ENCODE measurements around the gene MRM2.

Gene MRM2

GRCh38 chr7:2205036-2205780 is 36.8 kb downstream of the MRM2 start:
- no peak for DNase-seq (ENCODE audit: low read depth in 2 of 2, low spot score in 1 of 2)

DNA sequence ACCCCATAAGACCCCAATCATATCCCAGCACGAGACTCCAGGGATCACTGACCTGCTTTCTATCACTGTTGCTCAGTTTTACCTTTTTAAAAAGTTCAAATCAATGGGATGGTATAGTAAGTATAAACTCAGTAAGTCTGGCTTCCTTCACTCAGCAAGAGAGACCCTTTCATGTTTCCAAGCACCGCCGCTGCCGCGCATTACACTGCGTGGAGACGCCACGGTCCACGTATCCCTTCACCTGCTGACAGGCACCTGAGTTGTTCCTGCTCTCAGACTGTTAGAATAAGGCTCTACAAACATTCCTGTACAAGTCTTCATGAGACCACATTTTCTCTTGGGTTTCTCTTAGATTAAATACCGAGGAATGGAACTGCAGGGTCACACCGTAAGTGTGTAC is 37.6 kb downstream of the MRM2 start:
- no peak for DNase-seq (ENCODE audit: low read depth in 2 of 2, low spot score in 1 of 2)

DNA sequence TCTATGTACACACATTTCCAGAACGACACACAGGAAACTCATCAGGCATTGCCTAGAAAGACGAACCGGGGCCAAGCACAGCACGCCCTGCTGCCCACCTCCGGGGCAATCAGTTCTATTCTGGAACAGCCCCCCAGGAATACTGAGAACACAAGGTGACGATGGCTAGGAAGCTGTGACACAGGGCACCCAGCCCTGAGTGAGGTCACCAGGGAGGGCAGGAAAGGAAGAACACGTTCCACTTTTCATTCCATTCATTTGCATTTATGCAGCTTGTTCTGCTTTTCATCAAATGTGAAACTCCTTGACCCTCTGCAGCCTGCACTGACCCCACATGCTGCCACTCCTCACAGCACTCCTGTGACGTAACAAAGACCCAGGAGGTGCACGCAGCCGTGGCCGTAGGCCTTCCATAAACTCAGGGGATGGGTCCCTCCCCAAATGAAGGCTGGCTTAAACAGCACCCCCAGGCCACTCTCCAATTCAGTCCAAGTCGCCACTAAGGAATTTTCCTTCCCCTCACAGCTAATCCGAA is 38.2 kb downstream of the MRM2 start:
- no peak for DNase-seq (ENCODE audit: low read depth in 2 of 2, low spot score in 1 of 2)

DNA sequence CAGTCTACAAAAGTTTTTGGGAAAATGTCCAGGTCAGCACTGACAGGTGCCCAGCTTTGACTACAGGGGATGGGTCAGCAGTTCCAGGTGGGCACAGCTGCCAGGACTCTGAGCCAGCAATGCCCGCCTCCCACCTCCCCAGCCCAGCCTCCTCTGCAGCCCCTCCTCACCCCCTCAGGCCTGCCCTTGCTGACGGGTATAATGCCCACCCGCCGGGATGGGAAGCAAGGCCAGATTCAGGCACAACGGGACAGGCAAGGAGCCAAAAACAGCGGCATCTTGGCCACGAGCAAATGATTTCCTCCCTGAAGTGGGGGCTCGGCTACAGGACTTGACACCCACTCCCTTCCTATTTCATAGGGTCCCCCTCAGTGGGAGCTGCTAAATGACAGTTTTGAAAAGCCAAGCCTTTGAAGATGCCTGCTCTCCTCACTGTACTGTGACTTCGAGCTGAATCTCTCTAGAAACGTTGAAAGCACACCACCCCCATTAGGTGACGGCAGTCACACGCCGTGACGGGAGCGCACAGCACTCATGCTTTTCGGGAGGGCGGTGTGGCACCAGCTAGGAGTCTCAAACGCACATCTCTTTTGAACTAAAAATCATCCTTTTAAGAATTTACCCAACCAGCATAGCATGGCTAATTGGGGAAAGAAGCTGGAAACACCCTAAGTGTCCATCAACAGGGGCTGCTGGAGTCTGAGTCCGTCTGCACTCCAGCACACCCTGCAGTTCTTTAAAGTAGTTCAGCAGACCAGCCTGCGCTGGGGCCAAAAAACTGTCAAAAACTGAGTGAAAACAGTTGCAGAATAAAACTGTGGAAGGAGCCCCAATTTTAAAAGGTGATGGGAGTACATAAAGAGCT is 38.9 kb downstream of the MRM2 start:
- DNase-seq (ENCODE audit: low read depth in 2 of 2, low spot score in 1 of 2) = no peak

- DNase-seq (ENCODE audit: low read depth in 2 of 2, low spot score in 1 of 2) = no peak
These were observed 39.6 kb downstream of the MRM2 start for GRCh38 chr7:2202361-2202761.

- DNase-seq (ENCODE audit: low read depth in 2 of 2, low spot score in 1 of 2) = no peak
These were observed 40.2 kb downstream of the MRM2 start for GRCh38 chr7:2201686-2202360.

GRCh38 chr7:2201128-2201527 is 40.9 kb downstream of the MRM2 start:
- no peak for DNase-seq (ENCODE audit: low read depth in 2 of 2, low spot score in 1 of 2)

DNA sequence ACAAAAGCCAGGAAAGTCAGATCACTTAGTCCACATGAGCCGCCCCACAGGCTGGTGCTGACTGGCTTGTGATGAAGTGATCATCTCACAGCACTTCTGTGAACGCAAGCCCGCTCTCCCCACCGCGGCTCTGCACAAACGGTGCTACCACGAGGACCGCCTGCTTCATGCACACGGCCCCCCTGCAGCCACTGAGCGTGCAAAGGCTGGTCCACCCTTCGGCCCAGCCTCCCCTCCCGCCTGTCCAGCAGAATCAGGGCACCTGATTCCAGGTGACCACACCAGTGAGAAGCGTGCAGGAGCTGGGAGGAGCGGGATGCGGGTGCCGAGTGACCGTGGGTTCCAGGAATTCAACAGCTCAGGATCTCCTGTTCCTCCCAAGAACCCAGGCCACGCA is 41.4 kb downstream of the MRM2 start:
- no peak for DNase-seq (ENCODE audit: low read depth in 2 of 2, low spot score in 1 of 2)

DNA sequence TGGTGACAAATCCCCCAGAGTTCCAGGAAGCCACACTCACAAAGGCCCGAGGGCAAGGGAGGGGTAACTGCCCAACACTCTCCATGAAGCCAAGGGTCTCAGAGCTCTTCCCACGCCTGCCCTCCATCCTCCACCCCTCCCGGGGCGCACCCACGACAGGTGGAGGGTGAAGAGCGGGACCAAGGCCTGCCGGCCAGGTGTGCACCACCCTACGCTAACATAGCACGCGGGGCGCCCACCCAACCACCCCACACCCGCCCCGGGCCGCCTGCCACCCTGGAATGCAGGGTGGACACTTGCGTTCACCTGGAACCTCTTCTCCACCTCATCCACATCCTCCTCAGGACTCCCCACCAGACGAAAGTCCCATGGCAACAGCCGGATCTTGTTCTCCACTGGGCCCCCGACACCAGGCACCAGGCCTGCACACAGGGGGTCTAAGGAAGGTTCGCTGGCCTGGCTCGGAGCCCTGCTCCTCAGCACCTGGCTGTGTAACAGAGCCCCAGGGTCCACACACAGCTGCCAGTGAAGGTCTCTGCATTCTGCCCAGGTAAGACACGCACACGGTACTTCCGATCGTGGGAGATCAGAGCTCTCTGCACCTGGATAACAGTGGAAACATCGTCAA is 41.9 kb downstream of the MRM2 start:
- DNase-seq (ENCODE audit: low read depth in 2 of 2, low spot score in 1 of 2) = no peak

DNA sequence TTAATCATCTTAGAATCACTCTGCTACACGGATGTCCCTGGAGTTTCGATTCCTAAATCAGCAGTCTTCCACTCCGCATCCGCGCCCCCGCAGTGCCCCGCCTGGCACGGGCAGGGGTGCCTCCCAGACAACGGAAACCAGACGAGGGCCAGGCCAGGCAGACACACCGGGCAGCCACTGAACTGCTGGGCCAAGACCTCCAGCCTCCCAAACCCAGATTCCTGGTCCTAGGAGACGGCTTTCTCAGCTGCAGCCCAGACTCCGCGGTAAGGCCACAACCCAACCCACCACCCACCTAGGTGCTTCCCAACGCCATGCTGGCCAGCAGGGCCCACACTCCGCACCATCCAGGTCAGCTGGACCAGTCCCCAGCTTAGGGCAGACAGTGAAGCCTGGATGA is 42.5 kb downstream of the MRM2 start:
- no peak for DNase-seq (ENCODE audit: low read depth in 2 of 2, low spot score in 1 of 2)

- DNase-seq (ENCODE audit: low read depth in 2 of 2, low spot score in 1 of 2) = no peak
These were observed 43.2 kb downstream of the MRM2 start for GRCh38 chr7:2198760-2199159.

DNA sequence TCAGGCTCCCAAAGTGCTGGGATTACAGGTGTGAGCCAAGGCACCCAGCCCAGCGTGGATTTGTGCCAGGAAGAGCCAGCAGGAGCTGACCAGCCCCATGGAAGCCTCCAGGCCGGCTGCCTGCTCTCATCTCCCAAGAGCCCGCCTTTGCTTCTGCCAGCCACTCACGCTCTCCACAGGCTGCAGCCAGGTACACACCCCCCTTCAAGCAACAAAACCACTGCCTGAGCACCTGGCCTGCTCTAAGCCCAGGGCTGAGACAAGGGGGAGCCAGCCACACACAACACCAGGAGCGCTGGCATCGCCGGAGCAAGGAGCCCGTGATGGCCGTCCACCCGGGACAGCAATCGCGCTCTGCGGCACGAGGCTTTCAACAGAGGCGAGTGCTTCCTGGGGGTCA is 43.8 kb downstream of the MRM2 start:
- no peak for DNase-seq (ENCODE audit: low read depth in 2 of 2, low spot score in 1 of 2)

DNA sequence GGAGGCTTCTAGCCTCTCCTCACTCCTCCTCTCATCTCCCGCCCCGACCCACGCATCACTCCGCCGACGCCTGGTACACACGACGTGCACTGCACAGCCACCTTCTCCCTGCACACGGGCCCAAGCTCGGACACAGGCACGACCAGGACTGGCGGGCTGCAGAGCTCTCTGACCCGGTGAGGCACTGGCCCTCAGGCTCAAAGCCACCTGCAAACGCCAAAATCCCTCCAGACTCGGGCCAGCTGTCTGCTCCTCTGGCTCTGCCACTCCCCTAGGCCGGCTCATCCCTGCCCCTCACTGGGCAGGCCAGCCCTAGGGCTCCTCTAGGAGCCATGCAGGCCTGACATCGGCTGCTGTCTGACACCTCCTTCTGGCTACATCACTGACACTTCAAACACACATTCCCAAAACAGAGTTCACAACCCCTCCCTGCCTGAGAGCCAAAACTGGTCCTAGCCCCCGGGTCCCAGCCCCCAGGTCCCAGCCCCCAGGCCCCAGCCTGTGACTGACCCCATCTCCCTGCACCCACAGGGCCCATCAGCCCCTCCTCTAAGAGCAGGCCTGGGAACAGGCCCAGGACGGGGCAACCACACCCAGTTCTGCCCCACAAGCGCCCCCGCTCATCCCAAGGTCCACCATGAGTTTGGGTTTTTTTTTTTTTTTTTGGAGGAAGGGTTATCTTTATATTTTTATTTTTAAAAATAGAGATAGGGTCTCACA is 44.4 kb downstream of the MRM2 start:
- no peak for DNase-seq (ENCODE audit: low read depth in 2 of 2, low spot score in 1 of 2)

GRCh38 chr7:2196381-2197378 is 45.3 kb downstream of the MRM2 start:
- DNase-seq (ENCODE audit: low read depth in 2 of 2, low spot score in 1 of 2) = no peak

GRCh38 chr7:2195400-2196246 is 46.4 kb downstream of the MRM2 start:
- no peak for DNase-seq (ENCODE audit: low read depth in 2 of 2, low spot score in 1 of 2)

DNA sequence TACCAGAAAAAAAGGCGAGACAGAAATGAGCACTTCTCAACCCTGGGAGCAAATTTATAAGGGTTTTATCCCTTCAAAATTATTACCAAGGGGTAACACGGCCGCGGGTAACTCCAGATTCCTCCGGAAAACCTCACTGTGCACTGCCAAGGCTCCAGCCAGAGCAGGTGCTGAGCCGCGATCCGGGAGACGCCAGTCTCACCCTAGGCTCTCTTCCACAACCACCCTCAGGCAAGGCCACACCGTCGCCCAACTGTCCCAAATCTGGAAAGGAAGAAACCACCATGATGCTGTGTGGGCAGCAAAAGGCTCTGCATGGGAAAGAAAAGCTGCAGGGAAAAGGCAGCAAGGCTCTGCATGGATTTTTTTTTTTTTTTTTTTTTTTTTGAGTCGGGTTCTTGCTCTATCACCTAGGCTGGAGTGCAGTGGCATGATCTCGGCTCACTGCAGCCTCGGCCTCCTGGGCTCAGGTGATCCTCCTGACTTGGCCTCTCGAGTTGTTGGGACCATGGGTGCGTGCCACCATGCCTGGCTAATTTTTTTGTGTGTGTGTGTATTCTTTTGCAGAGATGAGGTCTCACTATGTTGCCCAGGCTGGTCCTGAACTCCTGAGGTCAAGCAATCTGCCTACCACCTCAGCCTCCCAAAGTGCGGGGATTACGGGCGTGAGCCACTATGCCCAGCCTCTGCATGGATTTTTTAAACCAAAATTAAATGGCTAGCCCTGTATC is 48.3 kb downstream of the MRM2 start:
- no peak for DNase-seq (ENCODE audit: low read depth in 2 of 2, low spot score in 1 of 2)

DNA sequence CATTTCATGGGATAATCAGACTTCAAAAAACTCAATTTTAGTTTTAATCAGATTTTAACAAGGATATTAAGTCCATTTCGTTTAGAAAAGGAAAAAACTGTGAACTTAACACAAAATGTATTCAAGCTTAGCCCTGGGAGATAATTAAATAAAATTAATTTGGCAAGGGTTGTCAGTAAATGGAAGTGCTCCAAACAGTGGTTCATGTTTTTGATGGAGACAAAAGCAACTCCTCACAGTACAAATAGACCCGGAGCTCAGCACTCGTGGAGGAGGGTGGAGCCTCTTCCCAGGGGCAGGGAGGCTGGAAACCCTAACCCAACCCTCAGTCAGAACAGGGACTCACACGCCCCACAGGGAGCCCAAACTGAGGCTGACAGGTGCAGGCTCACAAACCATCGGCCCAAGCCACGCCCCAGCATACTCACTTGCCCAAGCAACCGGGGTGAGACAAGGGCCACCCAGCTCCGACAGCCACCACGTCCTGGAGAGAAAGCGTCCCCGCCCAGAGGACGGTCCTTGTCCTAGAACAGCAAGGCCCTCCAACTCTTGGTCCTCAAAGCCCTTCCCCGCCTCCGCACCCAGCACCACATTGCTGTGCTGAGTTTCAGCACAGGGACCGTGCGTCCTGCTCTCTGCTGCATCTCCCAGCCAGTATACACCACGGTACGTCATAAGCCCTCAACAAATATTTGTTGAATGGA is 49.0 kb downstream of the MRM2 start:
- DNase-seq (ENCODE audit: low read depth in 2 of 2, low spot score in 1 of 2) = no peak
